ENCODE results near the gene TFF2. TPM values are rescaled to one million over a fixed set of nuclear protein-coding genes. Genes with fewer than 3 reads are reported as not detected.

TFF2 gene
- total and polyA plus RNA-seq, 7 donors: not detected

GRCh38 chr21:42304556-42305454 is 46.0 kb downstream of the TFF2 start:
- DNase-seq: no peak

GRCh38 chr21:42303443-42303842 is 47.4 kb downstream of the TFF2 start:
- WGBS, 3 donors: 79 to 87% (median 79%) methylated on average over 3 of the region's 3 CpGs
- TF ChIP-seq CTCF (IDR thresholded peaks at IDR 0.05): no peak
- Histone ChIP-seq H3K27me3 (ENCODE audit: insufficient read depth in 3 of 3, low read length in 2 of 3) (peaks cover 0 to 15% (median 8%) of the 10 kb centered on the region in 3 donors), H3K4me1 (peaks cover 5% of the 10 kb centered on the region), H3K4me3 (no peak overlapping the region), H3K9me3 (no peaks in the 10 kb centered on the region), H3K27ac (no peak overlapping the region), H3K36me3 (ENCODE audit: insufficient read depth in 1 of 2, low read depth in 1 of 2) (no peaks in the 10 kb centered on the region)
- ATAC-seq: no peak
- no peak for DNase-seq
- intact Hi-C loops (cut with DNase I): no loop called here

More at GRCh38 chr21:42304556-42305454, 46.0 kb downstream of the TFF2 start:
- ATAC-seq: peak in 1 of 4 donors; percentile 3
- Histone ChIP-seq H3K9me3 (no peaks in the 10 kb centered on the region), H3K4me3 (no peak overlapping the region), H3K36me3 (ENCODE audit: insufficient read depth in 1 of 2, low read depth in 1 of 2) (no peaks in the 10 kb centered on the region), H3K4me1 (no peaks in the 10 kb centered on the region), H3K27me3 (ENCODE audit: insufficient read depth in 3 of 3, low read length in 2 of 3) (peaks cover 0 to 24% (median 8%) of the 10 kb centered on the region in 3 donors), H3K27ac (no peak overlapping the region)
- TF ChIP-seq CTCF (IDR thresholded peaks at IDR 0.05): no peak
- 63 to 74% (median 68%) methylated on average over 21 to 22 of the region's 22 CpGs for WGBS, 3 donors
- intact Hi-C loops (cut with DNase I): no loop called here

GRCh38 chr21:42302794-42303193 is 48.0 kb downstream of the TFF2 start:
- H3K9me3 ChIP-seq: no peaks in the 10 kb centered on the region
- WGBS, 3 donors: 68 to 83% (median 75%) methylated on average over 7 of the region's 7 CpGs
- DNase-seq (no peak), ATAC-seq (no peak)
- peaks cover 5% of the 10 kb centered on the region for H3K4me1 ChIP-seq
- no peak overlapping the region for H3K4me3 ChIP-seq
- H3K27ac ChIP-seq: no peak overlapping the region
- no peak for TF ChIP-seq CTCF (IDR thresholded peaks at IDR 0.05)
- intact Hi-C loops (cut with DNase I): no loop called here
- H3K36me3 ChIP-seq (ENCODE audit: insufficient read depth in 1 of 2, low read depth in 1 of 2): peaks cover 0 to 6% of the 10 kb centered on the region in 2 donors
- peaks cover 0 to 9% (median 8%) of the 10 kb centered on the region in 3 donors for H3K27me3 ChIP-seq (ENCODE audit: insufficient read depth in 3 of 3, low read length in 2 of 3)

- intact Hi-C loops (cut with DNase I): no loop called here
- DNase-seq: no peak
These were observed 48.6 kb downstream of the TFF2 start for GRCh38 chr21:42302076-42302650.

More at GRCh38 chr21:42302076-42302650, 48.6 kb downstream of the TFF2 start:
- no peak for TF ChIP-seq CTCF (IDR thresholded peaks at IDR 0.05)
- H3K4me1 ChIP-seq: peaks cover 5% of the 10 kb centered on the region
- peaks cover 0 to 8% (median 3%) of the 10 kb centered on the region in 3 donors for H3K27me3 ChIP-seq (ENCODE audit: insufficient read depth in 3 of 3, low read length in 2 of 3)
- WGBS, 3 donors: 23 to 29% (median 25%) methylated on average over 12 of the region's 12 CpGs
- H3K27ac ChIP-seq: peak overlapping the region; percentile 55
- no peak overlapping the region for H3K4me3 ChIP-seq
- H3K9me3 ChIP-seq: no peaks in the 10 kb centered on the region
- ATAC-seq: peak in 1 of 4 donors; percentile 32
- H3K36me3 ChIP-seq (ENCODE audit: insufficient read depth in 1 of 2, low read depth in 1 of 2): peaks cover 0 to 12% of the 10 kb centered on the region in 2 donors

All from psoas muscle (tissue), 8 donors.